Choroid plexus epithelial cell (primary cell): Measurements from ENCODE around the gene ATG4B.

Source experiments
- DNase-seq: peaks from one replicate; pipeline ENCODE4 v3.0.0-alpha.2; 2010; ENCODE audit warnings: low read depth
- H3K4me3 ChIP-seq: 2 replicates; pipeline ENCODE4 v1.5.1; 2011; ENCODE audit warnings: low read depth, mild to moderate bottlenecking, control low read depth, low read length, moderate library complexity
- CTCF ChIP-seq: conservative IDR thresholded peaks from 2 replicates; pipeline ENCODE4 v1.5.1; 2011; ENCODE audit warnings: low read depth, mild to moderate bottlenecking, control low read depth, inconsistent platforms, low read length, moderate library complexity

The ATG4B gene

GRCh38 chr2:241615041-241615440, 22.5 kb upstream of the ATG4B start:
- no peak for DNase-seq
- H3K4me3 ChIP-seq = no peak overlapping the region
- TF ChIP-seq CTCF = no peak

DNA sequence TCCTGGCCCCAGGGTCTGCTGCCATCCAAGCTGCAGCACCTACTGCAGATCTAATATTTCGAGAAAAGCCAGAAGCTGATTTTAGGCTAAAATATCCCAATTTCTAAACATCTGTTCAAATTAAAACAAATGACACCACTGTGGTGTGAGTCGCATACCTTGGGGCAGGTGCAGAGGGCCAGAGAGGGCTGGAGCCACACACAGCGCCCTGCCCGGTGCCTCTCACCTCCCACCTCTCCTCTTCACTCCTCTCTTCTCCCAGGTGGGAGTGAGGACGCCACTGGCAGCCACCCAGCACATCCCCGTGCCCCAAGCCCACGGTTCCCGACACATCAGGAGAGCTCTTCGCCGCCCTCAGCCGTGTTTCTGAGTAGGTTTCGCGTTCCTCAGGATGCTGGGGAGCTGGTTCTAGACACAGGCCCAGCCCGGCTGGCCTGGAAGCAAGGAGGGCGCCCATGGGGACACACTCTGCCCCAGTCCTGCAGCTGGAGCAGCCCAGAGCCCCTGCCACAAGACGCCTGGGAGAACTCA, 21.9 kb upstream of the ATG4B start:
- no peak for TF ChIP-seq CTCF
- H3K4me3 ChIP-seq = no peak overlapping the region
- no peak for DNase-seq

DNA sequence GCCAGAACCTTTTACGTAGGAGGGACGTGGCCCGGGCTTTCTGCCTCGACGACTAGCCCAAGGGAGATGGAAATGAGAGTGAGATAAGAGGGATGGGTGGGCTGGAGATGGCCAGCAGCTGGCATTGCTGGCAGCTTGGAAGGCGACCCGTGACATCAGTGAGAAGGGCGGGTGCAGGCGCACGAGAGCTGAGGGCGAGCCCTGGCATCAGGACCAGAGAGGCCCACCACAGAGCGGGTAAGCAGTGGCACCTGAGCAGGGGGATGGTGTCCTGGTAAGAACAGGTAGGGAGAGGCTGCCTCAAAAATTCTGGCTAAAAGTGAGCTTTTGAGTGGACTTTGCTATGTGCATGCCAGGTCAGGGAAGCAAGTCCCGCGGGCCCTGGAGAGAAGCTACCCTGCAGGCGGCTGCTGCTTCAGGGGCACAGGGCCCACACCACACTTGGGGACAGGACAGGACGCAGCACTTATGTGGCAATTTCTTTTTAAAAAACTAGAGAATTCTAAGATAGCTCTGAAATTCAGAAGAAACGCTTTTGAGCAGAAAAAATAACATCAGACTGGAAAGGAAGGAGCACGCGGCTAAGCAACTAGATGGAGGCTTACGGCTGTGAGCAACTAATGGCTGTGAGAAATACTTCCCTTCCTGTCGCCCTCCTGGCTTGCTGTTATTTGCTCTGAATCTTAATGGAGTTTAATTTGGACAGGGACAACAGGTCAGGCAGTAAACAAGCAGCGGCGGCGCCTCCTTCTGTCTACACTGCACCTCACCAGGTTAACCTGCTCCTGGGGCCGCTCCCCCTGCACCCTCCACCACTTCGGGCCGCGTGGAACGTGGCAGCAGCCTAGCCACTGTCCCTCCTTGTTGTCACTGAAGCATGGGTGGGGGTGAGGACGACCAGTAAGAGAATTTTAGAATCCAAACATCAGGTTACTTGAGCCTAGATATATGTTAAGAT, 21.0 kb upstream of the ATG4B start:
- no peak overlapping the region for H3K4me3 ChIP-seq
- DNase-seq = no peak
- no peak for TF ChIP-seq CTCF

GRCh38 chr2:241617431-241618154, 19.9 kb upstream of the ATG4B start:
- no peak for TF ChIP-seq CTCF
- H3K4me3 ChIP-seq = peak overlapping the region; percentile 37
- peak; percentile 41 for DNase-seq

- no peak for TF ChIP-seq CTCF
- DNase-seq = no peak
- no peak overlapping the region for H3K4me3 ChIP-seq
Observed at GRCh38 chr2:241618296-241618805, 19.1 kb upstream of the ATG4B start.

GRCh38 chr2:241618829-241619228, 18.7 kb upstream of the ATG4B start:
- H3K4me3 ChIP-seq = no peak overlapping the region
- no peak for DNase-seq
- TF ChIP-seq CTCF = no peak
